GM12878 (cell line): ENCODE data around the gene NECAB2. TPM values are rescaled to one million over a fixed set of nuclear protein-coding genes. Genes with fewer than 3 reads are reported as not detected.

Experiments used
- CHD4 ChIP-seq: fragments of 200-600 bp; sonication (generic); IDR thresholded peaks from 2 replicates; pipeline ENCODE4 v1.6.1; 2016; ENCODE audit warnings: mild to moderate bottlenecking
- HCFC1 ChIP-seq: fragments of 150-350 bp; IDR thresholded peaks from 2 replicates; pipeline ENCODE4 v1.6.1; 2014; ENCODE audit warnings: low read length
- HDAC2 ChIP-seq: fragments of 200-600 bp; sonication (generic); IDR thresholded peaks from 2 replicates; pipeline ENCODE4 v1.6.1; 2017
- KDM1A ChIP-seq: fragments of 200-600 bp; sonication (generic); IDR thresholded peaks from 2 replicates; pipeline ENCODE4 v1.6.1; 2016; ENCODE audit warnings: borderline replicate concordance
- LARP7 ChIP-seq: fragments of 450-650 bp; IDR thresholded peaks from 2 replicates; pipeline ENCODE4 v1.6.1; 2017; ENCODE audit warnings: mild to moderate bottlenecking
- SMARCA5 ChIP-seq: fragments of 450-650 bp; IDR thresholded peaks from 2 replicates; pipeline ENCODE4 v1.6.1; 2017; ENCODE audit warnings: mild to moderate bottlenecking
- SPI1 ChIP-seq: IDR thresholded peaks from 2 replicates; pipeline ENCODE4 v1.6.1; 2011; ENCODE audit warnings: low read depth, mild to moderate bottlenecking, low read length, moderate library complexity, borderline replicate concordance; ENCODE audit not compliant: insufficient read depth
- SUPT20H ChIP-seq: IDR thresholded peaks from 2 replicates; pipeline ENCODE4 v1.6.1; 2011; ENCODE audit warnings: low read depth, mild to moderate bottlenecking, low read length, moderate library complexity, borderline replicate concordance; ENCODE audit not compliant: control insufficient read depth
- polyA plus RNA-seq, 11 experiments: library from polyadenylated mRNA; depleted of rRNA in 4 of 11; unstranded in 6 of 11; stranded (reverse) in 5 of 11; fragments of >200 nt; fragmentation: Nextera tagmentation in 4 of 11; fragmentation: Illumina TruSeq in 1 of 11; extraction: Ambion mirVana in 4 of 11; extraction: Trizol in 1 of 11; gene quantifications; 1 replicate in 1 of 11; 2 replicates in 10 of 11; pipeline versions ENCODE4 v1.2.1 to v1.2.3, GENCODE V29; 2011 to 2016; ENCODE audit warnings: inconsistent platforms in 2 of 11, missing spikeins in 2 of 11, low read depth in 1 of 11
- total RNA-seq, 4 experiments: library from RNA; depleted of rRNA in 3 of 4; stranded (reverse); fragments of >200 nt in 3 of 4; fragmentation: Illumina TruSeq in 1 of 4; extraction: Trizol in 1 of 4; gene quantifications; 2 replicates each; pipeline versions ENCODE4 v1.2.1 to v1.2.3, GENCODE V29; 2013 to 2021
- TF ChIP-seq, protein P1 (sequence below): fragments of 450-650 bp; conservative IDR thresholded peaks from 2 replicates; pipeline ENCODE4 v1.6.1; 2017; ENCODE audit warnings: mild to moderate bottlenecking, moderate library complexity
- TF ChIP-seq, protein P2 (sequence below): IDR thresholded peaks from 2 replicates; pipeline ENCODE4 v1.6.1; 2012; ENCODE audit warnings: improper control_type of control experiment, low read depth, low read length; ENCODE audit not compliant: insufficient replicate concordance
- TF ChIP-seq, protein P3 (sequence below): fragments of 450-650 bp; IDR thresholded peaks from 2 replicates; pipeline ENCODE4 v1.6.1; 2017; ENCODE audit warnings: mild to moderate bottlenecking, low read depth, inconsistent platforms; ENCODE audit not compliant: poor library complexity, severe bottlenecking
- TF ChIP-seq, protein P4 (sequence below): fragments of 450-650 bp; IDR thresholded peaks from 2 replicates; pipeline ENCODE4 v1.6.1; 2016; ENCODE audit warnings: mild to moderate bottlenecking

The NECAB2 gene
- total and polyA plus RNA-seq, 10 of the 15 experiments (the other 5 are each of a cell fraction or from before 2014, with no cell fraction given), result not detected

DNA sequence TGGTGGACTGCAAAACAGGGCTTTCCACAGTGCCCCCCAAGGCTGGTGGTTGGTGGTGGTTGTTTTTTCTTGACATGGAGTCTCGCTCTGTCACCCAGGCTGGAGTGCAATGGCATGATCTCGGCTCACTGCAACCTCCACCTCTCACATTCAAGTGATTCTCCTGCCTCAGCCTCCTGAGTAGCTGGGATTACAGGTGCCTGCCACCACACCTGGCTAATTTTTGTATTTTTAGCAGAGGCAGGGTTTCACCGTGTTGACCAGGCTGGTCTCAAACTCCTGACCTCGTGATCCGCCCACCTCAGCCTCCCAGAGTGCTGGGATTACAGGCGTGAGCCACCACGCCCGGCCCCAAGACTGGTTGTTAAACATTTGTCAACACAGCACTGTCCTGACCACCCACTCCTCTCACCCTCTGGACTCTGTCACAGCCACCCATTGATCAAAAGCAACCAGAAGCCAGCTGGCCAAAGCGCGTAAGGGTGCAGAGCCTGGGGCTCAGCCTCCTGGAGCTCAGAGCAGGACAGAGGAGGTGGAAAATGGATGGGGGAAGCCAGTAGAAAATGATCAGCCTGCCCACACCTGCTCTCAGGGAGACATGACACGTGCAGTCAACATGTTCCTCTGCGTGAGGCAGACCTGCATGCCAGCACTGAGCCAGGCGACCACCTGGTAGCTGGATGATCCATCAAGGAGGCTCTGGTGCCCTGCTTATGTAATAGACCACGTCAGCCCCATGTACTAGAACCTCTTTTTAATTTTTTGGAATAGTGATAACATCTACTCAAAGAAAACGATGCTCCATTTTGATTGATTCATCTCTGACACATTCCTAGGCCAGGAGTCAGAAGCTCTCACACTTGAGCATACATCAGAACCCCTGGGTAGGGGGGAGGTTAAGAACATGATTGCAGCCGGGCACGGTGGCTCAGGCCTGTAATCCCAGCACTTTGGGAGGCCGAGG, 29.8 kb upstream of the NECAB2 start (continued):
- TF ChIP-seq SPI1, result no peak
- TF ChIP-seq, protein P1, sequence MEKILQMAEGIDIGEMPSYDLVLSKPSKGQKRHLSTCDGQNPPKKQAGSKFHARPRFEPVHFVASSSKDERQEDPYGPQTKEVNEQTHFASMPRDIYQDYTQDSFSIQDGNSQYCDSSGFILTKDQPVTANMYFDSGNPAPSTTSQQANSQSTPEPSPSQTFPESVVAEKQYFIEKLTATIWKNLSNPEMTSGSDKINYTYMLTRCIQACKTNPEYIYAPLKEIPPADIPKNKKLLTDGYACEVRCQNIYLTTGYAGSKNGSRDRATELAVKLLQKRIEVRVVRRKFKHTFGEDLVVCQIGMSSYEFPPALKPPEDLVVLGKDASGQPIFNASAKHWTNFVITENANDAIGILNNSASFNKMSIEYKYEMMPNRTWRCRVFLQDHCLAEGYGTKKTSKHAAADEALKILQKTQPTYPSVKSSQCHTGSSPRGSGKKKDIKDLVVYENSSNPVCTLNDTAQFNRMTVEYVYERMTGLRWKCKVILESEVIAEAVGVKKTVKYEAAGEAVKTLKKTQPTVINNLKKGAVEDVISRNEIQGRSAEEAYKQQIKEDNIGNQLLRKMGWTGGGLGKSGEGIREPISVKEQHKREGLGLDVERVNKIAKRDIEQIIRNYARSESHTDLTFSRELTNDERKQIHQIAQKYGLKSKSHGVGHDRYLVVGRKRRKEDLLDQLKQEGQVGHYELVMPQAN, result no peak
- no peak for TF ChIP-seq HCFC1
- no peak for TF ChIP-seq HDAC2
- no peak for TF ChIP-seq SMARCA5
- no peak for TF ChIP-seq CHD4
- no peak for TF ChIP-seq KDM1A
- TF ChIP-seq, protein P2, sequence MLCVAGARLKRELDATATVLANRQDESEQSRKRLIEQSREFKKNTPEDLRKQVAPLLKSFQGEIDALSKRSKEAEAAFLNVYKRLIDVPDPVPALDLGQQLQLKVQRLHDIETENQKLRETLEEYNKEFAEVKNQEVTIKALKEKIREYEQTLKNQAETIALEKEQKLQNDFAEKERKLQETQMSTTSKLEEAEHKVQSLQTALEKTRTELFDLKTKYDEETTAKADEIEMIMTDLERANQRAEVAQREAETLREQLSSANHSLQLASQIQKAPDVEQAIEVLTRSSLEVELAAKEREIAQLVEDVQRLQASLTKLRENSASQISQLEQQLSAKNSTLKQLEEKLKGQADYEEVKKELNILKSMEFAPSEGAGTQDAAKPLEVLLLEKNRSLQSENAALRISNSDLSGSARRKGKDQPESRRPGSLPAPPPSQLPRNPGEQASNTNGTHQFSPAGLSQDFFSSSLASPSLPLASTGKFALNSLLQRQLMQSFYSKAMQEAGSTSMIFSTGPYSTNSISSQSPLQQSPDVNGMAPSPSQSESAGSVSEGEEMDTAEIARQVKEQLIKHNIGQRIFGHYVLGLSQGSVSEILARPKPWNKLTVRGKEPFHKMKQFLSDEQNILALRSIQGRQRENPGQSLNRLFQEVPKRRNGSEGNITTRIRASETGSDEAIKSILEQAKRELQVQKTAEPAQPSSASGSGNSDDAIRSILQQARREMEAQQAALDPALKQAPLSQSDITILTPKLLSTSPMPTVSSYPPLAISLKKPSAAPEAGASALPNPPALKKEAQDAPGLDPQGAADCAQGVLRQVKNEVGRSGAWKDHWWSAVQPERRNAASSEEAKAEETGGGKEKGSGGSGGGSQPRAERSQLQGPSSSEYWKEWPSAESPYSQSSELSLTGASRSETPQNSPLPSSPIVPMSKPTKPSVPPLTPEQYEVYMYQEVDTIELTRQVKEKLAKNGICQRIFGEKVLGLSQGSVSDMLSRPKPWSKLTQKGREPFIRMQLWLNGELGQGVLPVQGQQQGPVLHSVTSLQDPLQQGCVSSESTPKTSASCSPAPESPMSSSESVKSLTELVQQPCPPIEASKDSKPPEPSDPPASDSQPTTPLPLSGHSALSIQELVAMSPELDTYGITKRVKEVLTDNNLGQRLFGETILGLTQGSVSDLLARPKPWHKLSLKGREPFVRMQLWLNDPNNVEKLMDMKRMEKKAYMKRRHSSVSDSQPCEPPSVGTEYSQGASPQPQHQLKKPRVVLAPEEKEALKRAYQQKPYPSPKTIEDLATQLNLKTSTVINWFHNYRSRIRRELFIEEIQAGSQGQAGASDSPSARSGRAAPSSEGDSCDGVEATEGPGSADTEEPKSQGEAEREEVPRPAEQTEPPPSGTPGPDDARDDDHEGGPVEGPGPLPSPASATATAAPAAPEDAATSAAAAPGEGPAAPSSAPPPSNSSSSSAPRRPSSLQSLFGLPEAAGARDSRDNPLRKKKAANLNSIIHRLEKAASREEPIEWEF, result no peak
- TF ChIP-seq, protein P3, sequence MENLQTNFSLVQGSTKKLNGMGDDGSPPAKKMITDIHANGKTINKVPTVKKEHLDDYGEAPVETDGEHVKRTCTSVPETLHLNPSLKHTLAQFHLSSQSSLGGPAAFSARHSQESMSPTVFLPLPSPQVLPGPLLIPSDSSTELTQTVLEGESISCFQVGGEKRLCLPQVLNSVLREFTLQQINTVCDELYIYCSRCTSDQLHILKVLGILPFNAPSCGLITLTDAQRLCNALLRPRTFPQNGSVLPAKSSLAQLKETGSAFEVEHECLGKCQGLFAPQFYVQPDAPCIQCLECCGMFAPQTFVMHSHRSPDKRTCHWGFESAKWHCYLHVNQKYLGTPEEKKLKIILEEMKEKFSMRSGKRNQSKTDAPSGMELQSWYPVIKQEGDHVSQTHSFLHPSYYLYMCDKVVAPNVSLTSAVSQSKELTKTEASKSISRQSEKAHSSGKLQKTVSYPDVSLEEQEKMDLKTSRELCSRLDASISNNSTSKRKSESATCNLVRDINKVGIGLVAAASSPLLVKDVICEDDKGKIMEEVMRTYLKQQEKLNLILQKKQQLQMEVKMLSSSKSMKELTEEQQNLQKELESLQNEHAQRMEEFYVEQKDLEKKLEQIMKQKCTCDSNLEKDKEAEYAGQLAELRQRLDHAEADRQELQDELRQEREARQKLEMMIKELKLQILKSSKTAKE, result no peak
- TF ChIP-seq LARP7, result no peak
- TF ChIP-seq, protein P4, sequence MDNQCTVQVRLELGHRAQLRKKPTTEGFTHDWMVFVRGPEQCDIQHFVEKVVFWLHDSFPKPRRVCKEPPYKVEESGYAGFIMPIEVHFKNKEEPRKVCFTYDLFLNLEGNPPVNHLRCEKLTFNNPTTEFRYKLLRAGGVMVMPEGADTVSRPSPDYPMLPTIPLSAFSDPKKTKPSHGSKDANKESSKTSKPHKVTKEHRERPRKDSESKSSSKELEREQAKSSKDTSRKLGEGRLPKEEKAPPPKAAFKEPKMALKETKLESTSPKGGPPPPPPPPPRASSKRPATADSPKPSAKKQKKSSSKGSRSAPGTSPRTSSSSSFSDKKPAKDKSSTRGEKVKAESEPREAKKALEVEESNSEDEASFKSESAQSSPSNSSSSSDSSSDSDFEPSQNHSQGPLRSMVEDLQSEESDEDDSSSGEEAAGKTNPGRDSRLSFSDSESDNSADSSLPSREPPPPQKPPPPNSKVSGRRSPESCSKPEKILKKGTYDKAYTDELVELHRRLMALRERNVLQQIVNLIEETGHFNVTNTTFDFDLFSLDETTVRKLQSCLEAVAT, result no peak
- no peak for TF ChIP-seq SUPT20H
